ENCODE data around the gene INAFM1. TPM values are rescaled to one million over a fixed set of nuclear protein-coding genes. Genes with fewer than 3 reads are reported as not detected.
"Not testable (repeated sequence)": the region's sequence is repeated elsewhere in the genome, so short reads cannot be mapped to it uniquely, and the experiment has no call there.

INAFM1 gene
- total RNA-seq, 1 experiment from 2014 or later, result 3.5 TPM

- DNase-seq (ENCODE audit: low read depth), result no peak
Observed at GRCh38 chr19:47268028-47268427, 6.7 kb upstream of the INAFM1 start.

GRCh38 chr19:47269596-47269995, 5.1 kb upstream of the INAFM1 start:
- no peak for DNase-seq (ENCODE audit: low read depth)

DNA sequence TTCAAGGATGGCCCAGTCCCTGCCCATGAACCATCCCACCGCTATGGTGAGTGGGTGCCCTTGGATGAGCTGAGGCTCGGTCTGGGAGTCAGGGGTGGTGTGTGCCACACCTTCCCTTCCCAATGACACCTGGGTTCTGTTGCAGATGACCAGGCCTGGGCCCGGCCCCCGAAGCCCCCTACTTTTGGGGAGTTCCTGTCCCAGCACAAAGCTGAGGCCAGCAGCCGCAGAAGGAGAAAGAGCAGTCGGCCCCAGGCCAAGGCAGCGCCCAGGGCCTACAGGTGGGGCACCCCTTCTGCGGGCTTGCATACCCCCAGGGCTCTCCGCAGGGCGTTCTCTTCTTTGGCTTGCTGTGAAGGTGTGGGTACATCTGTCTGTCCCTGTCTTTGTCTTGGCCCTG, 4.3 kb upstream of the INAFM1 start:
- no peak for DNase-seq (ENCODE audit: low read depth)

DNA sequence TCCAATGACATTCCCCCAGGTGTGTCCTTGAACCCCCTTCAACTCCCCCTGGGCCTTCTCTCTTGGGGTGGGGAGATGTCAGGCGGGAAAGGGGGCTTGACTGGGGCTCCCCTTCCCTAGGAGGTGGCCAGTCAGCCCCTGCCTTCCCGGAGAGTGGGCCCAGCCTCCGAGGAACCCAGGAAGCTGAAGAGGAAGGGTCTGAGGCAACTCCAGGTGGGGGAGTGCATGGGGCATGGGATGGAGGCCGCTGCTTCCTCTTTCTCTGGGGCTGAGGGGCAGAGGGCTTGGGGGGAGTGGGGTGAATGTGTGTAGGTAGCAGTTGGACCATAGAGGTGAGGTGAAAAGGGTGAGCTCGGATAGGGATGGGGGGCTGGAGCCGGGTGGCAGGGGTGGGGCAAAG, 2.7 kb upstream of the INAFM1 start:
- DNase-seq (ENCODE audit: low read depth), result no peak

GRCh38 chr19:47272448-47273312, 2.0 kb upstream of the INAFM1 start:
- no peak for DNase-seq (ENCODE audit: low read depth)

DNA sequence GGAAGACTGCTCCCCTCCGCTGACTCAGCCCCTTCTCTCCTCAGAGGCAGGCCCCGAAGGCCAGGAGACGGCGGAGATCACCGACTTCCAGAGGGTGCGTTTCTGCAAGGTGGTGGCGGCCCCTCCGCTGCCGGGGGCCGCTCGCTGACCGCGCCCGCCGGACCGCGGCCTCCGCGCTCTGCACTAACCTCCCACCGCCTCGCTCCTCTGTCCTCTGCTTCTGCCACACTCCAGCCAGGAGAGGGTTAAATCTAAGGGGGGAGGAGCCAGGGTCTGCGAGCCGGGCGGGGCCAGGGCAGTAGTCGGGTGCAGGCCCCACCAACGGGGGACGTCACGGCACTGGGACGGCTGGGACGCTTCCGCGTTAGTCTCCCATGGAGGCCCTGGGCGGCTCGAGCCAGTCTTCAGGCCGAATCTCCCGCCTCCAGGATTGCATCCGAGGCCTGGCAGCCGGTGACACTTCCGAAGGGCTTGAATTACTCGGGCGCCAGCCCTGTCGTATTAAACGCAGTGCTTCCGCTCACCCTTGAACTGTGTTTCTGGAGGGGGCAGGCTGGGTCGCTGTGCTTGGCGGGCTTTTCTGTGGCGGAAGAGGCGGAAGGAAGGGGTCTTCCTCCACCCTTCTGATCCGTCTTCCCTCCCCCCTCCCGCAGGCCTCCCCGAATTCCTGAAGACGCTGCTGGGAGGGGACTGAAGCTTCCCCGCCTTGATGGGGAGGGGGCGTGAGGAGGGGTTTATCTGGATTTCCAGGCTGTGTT, 1.2 kb upstream of the INAFM1 start:
- DNase-seq (ENCODE audit: low read depth), result peak; percentile 94

GRCh38 chr19:47274891-47275761, 441 bp downstream of the INAFM1 start:
- DNase-seq (ENCODE audit: low read depth), result no peak

GRCh38 chr19:47275791-47276461, 1.2 kb downstream of the INAFM1 start:
- peak; percentile 41 for DNase-seq (ENCODE audit: low read depth)

- DNase-seq (ENCODE audit: low read depth), result not testable (repeated sequence)
Observed at GRCh38 chr19:47276513-47276912, 1.8 kb downstream of the INAFM1 start.

- DNase-seq (ENCODE audit: low read depth), result peak; percentile 62
Observed at GRCh38 chr19:47280183-47280797, 5.6 kb downstream of the INAFM1 start.

GRCh38 chr19:47283405-47284059, 8.8 kb downstream of the INAFM1 start:
- no peak for DNase-seq (ENCODE audit: low read depth)

- DNase-seq (ENCODE audit: low read depth), result peak; percentile 46
Observed at GRCh38 chr19:47284324-47284899, 9.7 kb downstream of the INAFM1 start.

- peak; percentile 74 for DNase-seq (ENCODE audit: low read depth)
Observed at GRCh38 chr19:47296036-47296435, 21.4 kb downstream of the INAFM1 start.

- not testable (repeated sequence) for DNase-seq (ENCODE audit: low read depth)
Observed at GRCh38 chr19:47300867-47301266, 26.2 kb downstream of the INAFM1 start.

DNA sequence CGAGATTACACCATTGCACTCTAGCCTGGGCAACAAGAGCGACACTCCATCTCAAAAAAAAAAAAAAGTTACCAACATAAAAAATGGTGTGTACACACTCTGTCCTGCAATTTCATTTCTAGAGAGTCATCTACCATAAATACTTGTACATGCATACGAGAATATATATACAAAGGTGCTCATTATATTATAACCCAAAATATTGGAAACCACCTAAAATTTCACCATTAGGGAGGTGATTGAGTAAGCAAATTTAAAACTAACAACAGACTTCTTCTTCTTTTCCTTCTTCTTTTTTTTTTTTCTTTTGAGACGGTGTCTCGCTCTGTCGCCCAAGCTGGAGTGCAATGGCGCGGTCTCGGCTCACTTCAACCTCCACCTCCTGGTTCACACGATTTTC, 27.6 kb downstream of the INAFM1 start:
- DNase-seq (ENCODE audit: low read depth), result no peak

GRCh38 chr19:47303966-47304365, 29.3 kb downstream of the INAFM1 start:
- DNase-seq (ENCODE audit: low read depth), result no peak

GRCh38 chr19:47305309-47305751, 30.6 kb downstream of the INAFM1 start:
- peak; percentile 80 for DNase-seq (ENCODE audit: low read depth)

DNA sequence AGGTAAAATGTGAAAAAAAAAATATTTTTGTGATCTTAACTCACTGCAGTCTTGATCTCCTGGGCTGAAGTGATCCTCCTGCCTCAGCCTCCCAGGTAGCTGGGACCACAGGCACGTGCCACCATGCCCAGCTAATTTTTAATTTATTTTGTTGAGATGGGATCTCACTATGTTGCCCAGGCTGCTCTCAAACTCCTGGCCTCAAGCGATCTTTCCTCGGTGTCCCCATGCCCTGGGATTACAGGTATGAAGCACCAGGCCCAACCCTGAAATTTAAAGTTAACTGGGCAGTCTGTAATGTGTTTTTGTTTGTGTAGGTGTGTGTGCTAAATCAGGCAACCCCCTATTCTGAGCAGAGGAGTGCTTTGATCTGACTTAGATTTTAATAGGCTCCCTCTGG, 31.6 kb downstream of the INAFM1 start:
- DNase-seq (ENCODE audit: low read depth), result no peak

GRCh38 chr19:47309038-47309437, 34.4 kb downstream of the INAFM1 start:
- DNase-seq (ENCODE audit: low read depth), result no peak

DNA sequence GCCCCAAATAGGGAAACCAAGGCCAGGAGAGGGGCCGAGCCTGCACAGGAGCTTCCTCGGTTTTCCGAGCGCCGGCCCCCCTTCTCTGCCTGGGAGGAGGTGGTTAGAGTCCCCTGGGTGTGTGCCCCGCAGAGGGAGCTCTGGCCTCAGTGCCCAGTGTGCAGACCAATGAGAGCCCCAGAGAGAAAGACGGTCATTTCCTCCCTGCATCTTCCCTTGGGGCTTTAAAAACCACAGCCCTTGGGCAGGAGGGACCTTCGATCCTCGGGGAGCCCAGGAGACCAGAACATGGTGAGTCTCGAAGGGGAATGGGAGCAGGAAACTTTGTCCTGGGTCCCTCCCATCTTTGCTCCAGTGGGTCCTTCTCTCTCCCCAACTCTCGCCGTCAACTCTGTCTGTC, 34.9 kb downstream of the INAFM1 start, which contains the start of gene C5AR1:
Gene C5AR1, plus strand, starts transcription at position 254 of the 400 bp plus-strand sequence. Its CDS starts 35 bp downstream, at position 289.
- no peak for DNase-seq (ENCODE audit: low read depth)
